Colon (tissue), 2 donors: ENCODE measurements around the gene DLG1.
"Not testable (repeated sequence)": the region's sequence is repeated elsewhere in the genome, so short reads cannot be mapped to it uniquely, and the experiment has no call there.

ENCODE experiments used
- FAIRE-seq: peaks from 2 replicates; lab custom pipeline; 2012; peaks lifted over from hg19 to GRCh38; lab: Jason Lieb, UNC
- donor health status: control.
- donor health status: control.

DLG1 gene

DNA sequence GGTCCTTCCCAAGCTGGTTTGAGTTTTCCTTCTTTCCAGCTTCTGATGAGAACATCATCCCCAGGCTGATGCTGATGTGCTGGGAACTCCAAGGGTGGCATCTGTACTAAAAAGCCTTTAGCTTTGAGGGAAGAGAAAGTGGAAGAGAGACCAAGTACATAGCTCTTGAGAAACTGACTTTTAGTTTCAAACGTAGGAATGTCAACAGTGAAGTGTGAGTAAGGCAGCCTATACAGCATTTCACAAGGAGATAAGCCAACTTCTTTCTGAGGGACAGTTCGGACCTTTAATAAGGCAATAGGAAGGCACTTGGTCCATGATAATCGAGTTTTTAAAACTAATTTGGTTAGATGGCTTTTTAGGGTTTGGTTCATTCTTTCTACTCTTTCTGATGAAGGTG lies 53.7 kb downstream of the DLG1 start:
- no peak for FAIRE-seq

DNA sequence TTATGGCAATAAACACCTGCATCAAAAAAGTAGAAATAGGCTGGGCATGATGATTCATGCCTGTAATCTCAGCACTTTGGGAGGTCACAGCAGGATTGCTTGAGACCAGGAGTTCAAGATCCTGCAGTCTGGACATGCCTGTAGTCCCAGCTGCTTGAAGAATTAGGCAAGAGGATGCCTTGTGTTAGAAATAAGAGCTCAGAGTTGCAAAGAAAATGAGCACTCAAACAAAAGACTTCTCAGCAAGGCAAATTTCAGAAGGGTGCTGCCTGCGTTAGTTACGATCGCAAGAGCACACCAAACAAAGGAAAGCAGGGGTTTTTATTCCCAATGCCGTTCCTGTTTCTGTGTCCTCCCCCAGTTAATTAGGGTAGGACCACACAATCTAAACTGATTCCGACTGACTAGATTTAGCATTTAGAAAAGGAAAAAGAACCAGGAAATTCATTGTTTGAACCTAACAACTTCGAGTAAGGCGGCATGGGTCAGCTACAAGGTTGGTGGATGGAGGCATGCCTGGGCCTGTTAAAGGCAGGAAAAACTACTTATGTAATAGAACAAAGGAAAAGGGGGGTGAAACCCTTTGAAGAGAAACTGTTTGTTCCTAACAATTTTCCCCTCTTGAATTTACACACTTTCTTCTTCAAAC lies 55.5 kb downstream of the DLG1 start:
- no peak for FAIRE-seq

DNA sequence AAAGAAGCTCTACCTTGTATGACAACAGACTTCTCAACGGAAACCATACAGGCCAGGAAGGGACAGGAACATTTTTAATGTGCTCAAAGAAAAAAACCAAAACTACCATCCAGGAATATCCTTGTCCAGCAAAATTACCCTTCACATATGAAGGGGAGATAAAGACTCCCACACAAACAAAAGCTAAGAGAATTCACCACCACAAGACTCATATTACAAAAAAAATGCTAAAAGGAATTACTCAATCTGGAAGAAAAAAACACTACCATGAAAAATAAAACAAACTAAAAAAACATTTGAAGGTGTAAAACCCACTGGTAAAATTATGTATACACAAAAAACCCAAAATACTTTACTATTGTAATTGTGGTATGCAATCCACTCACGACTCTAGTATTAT lies 57.2 kb downstream of the DLG1 start:
- no peak for FAIRE-seq

DNA sequence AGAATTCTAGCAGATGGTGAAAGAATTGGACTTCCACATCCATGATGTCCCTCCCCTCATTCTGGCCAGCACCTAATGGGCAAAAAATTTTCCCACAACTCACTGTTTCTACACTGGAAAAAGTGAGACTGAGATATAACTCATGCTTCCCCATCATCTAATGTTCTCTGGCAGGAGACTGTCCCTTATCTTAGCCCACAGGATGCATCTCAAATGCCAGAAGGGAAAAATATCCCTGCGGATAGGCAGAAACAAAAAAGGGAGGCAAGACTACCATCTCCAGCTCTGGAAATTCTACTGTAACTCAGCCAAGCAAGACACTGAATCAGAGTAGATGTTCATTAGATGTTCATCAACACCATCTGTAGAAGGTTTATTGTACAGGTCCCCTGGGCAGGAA lies 58.6 kb downstream of the DLG1 start:
- no peak for FAIRE-seq

DNA sequence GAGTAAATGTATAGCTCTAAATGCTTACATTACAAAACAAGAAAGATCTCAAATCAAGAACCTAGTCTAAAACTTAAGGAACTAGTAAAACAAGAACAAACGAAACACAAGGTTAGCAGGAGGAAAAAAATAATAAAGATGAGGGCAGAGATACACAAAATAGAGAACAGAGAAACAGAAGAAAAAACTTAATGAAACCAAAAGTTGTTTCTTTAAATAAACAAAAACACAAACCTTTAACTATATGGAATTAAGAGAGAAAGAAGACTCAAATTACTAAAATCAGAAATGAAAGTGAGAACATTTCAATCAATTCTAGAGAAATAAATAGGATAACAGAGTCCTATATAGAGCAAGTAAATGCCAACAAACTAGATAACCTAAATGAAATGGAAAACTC lies 59.6 kb downstream of the DLG1 start:
- peak; percentile 61 for FAIRE-seq

DNA sequence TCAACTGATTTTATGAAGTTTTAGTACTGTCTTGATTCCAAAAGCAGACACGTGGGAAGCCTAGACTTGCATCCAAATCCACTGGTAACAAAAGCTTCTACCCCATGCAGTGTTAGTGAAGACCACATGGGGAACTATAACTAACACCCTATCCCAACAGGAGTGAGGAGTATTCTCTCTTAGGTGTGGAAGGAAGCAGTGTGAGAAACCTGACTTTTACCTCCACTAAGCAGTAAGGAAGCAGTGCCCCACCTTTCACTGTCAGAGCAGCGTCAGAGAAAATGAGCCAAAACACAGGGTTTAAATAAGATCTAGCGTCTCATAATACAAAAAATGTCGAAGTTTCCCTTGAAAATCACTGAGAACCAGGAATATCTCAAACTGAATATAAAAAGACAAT lies 60.5 kb downstream of the DLG1 start:
- no peak for FAIRE-seq

DNA sequence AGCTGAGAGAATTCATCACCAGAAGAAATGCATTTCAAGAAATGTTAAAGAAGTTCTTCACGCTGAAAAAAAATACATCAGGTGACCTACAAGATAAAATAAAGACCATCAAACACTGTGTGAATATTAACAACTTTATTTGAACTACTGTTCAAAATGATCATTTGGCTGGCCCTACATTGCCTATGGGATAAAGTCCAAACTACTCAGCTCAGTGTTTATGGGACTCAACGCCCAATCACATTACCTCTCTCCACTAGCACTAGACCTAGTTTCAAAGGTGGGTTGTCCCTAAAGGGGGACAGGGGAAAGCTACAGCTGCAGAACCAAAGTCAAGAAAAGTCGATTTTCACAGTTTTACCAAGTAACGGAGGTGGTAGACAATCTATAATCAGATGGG lies 62.0 kb downstream of the DLG1 start:
- no peak for FAIRE-seq

DNA sequence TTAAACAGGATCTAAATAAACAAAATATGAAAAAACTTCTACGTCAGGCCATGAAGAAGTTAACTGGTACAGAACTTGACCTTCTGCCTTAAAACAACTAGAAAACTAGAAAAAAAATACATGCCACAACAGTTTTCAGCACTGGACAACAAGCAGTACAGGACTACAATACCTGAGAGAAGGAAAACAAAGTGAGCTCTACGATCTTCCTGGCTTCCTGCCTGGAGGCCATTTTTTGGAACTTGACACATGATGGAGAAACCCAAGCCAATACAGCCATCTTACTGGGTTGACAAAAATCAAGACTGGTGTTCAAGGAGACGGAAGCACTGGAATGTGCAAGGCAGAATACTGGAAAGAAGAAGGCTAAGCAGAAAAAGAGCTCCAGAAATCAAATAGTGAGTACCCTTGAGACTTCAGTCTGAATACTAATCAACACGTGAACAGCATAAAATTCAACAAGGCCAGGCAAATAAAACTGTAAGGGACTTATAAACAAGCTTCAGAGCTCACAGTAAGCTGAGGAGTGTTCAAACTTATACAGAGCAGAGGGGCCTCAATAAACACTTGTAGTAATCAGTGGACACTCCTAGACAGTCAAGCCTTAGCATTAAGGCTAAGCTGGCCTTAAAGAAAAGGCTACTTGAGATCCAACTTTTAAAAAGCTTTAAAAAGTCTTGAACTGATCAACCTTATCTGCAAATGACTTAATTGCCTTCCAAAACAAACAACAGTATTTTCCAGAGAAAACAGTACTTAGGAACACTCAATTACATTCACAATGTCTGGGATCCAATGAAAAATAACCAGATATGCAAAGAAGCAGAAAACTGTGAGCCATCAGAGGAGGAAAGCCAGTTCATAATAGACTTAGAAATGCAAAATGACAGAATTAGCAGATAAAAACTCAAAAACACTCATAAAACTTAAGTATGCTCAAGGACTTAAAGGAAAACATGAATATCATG lies 63.2 kb downstream of the DLG1 start:
- FAIRE-seq, result no peak

DNA sequence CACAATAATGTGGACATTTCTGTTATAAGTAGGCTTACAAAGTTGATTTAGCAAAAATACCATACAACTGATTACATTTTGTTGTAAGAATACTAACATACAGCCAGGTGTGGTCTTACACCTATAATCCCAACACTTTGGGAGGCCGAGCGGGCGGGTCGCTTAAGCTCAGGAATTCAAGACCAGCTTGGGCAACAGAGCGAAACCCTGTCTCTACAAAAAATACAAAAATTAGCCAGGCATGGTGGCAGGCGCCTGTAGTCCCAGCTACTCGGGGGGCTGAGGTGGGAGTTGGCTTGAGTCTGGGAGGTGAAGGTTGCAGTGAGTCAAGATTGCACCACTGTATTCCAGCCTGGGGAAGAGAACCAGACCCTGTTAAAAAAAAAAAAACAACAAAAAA lies 67.1 kb downstream of the DLG1 start:
- no peak for FAIRE-seq

DNA sequence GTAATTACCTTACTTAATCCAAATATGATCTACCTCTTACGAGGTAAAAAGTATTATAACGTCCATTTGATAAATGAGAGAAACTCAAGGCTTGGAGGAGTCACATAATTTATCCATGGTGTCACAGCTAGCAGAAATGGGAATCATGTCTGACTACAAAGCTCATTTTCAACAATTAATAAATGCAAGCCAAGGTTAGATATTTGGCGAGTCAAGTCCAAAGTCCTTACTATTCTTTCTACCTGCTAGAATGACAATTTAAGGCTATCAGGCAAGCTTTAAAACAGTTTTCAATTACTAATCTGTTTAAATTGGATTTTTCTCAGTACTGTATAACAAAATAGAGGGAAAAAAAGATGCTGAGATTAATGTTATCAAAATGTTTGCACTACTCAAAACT lies 68.6 kb downstream of the DLG1 start:
- FAIRE-seq, result no peak

DNA sequence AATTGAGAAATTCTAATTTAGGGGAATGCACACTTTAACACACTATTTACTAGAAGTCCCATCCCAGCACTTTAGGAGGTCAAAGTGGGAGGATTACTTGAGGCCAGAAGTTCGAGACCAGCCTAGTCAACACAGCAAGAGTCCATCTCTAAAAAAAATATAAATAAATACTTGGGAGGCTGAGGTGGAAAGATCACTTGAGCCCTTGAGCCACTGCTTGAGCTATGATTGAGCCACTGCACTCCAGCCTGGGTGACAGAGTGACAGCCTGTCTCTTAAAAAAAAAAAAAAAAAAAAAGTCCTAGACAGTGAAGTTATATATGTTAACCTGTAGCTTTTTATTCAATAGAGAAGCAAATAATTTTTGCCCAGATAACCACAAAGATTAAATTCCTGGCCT lies 69.2 kb downstream of the DLG1 start:
- no peak for FAIRE-seq

DNA sequence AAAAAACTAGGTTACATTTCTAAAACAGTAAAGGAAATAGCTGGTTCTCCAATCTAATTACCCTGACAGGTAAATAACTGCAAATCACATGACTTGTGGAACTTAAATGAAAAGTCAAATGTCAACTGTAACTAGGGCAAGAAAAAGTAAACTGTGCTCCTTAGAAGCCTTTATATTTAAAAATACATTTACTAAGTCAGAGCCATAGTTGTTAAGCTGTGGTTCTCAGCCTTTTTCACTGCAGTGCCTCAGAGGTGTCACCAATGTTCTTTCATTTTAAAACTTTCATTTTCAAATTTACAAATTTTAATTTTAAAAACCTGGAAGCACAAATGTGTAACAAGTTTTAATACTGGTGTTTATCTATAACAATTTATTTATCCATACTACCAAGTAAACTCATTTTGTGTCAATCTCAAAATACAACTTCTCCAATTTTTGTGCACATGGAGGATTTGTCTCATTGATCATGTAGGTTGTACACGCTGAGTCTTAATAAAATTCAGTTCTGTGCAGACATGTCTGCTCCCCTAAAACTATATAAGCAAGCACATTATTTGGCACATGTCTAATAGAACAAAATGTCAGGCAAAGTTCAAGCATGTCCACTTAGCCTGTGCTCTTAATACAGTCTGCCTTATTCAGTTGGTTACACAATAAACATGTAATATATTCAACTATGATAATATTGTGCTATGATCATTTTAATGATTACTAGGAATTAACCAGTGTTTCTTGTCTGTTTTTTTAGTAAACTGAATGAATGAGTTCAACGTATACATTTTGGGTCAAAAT lies 70.4 kb downstream of the DLG1 start:
- FAIRE-seq, result no peak

DNA sequence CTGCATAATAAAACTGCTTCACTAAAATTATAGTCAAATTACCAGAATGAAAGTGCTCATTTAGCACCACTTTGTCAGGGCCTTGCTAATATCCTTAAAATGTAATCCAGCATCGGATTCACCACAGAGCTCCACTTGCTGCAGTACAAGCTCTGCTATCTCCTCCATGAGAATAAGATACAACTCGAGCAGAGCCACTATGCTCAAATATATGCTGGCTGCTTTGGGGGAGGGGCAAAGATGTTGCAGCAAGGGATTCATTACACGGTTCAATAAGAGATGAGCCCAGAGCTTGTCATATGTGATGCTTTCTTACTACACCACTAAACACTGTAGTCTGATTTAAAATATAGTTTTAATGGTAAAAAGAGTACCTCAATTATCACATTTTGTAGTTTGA lies 72.2 kb downstream of the DLG1 start:
- FAIRE-seq, result no peak

DNA sequence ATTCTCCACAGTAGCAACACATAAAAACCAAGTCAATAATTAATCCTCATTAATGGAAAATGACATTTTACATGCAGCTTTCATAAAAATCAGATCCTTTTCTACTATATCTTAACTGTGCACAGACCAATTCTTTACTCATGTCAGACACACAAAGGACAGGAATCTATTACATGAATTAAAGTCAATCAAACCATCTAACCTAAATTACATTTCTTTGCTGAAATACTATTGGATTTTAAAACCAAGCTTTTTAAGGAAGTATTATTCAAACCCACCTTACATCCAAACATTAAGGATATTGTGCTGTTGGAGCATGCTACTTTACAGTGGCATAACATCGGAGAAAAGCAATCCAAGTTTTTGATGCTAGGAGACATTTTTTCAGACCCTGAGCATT lies 72.8 kb downstream of the DLG1 start:
- FAIRE-seq, result no peak

DNA sequence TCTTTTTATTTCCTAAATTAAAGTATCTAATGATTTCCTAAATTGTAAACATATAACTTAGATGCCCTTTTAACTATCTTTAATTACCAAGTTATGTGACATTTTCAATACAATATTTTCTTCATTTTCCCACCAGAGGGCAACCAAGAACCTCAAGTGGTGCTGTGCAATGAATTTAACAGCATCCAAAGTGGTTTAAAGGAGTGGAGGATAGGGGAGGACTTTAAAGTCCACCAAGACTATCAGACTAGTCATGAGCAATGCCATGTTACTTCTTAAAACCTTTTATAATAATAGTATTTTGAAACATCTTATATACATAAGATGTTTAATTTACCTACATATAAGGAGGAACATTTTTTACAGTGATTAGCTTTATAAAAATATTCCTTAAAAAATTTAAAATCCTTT lies 74.4 kb downstream of the DLG1 start:
- FAIRE-seq, result no peak

DNA sequence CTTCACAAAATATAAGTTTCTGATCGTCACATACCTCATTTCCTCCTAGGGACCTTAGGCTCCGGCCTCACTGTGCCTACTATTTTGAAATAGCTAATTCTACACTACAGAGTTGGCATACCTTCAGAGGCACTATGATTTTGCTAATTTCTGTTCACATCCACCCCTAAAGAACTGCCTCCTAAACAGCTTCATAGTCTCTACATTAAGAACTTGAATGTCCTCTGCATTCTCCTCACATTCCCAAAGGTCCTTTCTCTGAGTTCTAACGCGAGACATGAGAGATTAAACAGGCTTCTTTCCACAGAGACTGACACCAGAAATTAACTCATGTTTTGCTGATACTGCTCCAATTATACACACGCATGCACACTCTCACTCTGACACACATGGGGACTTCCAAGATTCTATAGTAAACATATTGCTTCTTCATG lies 75.5 kb downstream of the DLG1 start:
- FAIRE-seq, result no peak

DNA sequence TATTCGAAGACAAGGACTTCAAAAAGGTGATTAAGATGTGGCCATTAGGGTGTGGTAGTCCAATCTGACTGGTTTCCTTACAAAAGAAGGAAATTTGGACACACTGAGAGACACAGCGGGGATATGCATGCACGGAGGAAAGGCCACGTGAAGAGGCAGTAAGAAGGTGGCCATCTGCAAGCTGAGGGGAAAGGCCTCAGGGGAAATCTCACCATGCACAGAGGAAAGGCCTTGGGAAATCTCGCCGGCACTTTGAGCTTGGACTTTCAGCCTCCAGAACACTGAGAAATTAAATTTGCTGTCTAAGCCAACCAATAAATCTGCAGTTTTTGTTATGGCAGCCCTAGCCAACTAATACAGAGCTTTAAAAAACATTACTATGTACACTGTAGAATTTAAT lies 78.8 kb downstream of the DLG1 start:
- FAIRE-seq, result no peak

DNA sequence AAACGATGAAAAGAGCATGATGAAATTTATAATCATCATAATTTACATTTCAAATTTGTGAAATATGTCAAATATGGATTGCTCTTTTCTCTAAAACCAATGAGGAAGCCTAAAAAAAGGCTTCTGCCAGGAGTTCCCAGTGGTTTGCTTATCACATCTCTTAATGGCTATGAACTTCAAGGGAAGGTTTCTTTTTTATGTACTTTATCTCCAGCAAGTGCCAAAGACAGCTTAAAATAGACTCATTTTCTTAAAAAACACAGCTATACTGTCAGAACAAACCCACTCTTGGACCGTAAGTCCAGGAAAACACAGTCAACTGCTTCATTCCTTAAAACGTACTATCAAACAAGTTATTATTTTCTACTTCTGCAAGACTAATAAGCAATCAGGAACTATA lies 80.2 kb downstream of the DLG1 start:
- FAIRE-seq, result no peak

DNA sequence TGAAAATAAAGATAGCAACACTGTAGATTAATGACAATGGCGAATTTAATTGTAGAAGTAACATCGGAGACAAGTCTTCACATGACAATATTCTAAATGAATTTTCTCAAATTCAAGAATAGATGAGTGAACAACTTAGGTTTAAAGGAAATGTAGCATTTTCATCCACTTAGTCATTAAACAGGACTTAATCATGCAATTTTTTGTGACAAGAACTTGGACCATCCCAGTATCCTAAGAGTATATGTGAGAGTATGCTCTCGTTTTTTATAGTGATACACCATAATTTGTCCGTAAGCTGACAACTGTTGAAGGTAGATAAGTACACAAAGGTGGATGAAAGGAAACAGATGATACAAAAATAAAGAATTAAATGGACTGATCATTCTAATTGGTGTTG lies 81.5 kb downstream of the DLG1 start:
- FAIRE-seq, result no peak

DNA sequence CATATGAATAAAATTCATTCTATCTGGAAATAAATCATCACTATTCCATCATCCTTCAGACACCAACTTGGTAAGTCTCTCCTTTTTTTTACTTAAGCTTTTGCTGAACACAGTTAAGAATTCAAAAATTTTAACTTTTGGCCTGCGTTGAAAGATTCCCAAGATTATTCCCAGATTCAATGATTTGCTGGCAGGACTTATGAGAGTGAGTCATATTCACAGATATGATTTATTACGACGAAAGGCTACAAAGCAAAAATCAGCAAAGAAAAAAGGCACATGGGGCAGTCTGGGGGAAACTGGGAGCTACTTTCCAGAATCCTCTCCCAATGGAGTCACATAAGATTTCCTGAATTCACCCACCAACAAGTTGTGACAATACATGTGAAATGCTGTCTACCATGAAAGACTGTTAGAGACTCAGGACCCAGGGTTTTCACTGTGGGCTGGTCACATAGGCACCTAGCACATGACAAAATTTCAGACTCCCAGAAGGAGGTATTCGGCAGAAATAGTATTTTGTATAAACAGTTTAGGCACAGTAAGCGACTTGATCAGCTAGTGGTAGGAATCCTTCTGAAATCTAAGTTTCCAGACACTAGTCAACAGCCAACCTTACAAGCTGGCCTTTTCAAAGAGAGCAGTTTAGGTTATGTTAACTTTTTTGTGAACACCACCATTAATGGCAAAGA lies 82.1 kb downstream of the DLG1 start:
- FAIRE-seq, result no peak

DNA sequence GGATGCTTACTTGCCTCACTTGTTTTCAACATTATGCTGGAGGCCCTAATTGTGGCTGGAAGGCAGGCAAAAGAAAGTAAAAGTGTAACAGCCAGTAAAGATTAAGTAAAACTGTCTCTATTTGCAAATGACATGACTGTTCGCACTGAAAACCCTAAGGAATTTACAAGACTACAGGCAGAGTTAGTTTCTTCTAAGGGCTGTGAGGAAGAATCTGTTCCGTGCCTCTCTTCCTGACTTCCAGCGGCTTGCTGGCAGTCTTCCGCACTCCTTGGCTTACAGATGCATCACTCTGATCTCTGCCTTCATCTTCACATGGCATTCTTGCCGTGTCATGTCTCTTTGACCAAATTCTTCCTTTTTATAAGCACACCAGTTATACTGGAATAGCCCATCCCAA lies 86.1 kb downstream of the DLG1 start:
- FAIRE-seq, result no peak

DNA sequence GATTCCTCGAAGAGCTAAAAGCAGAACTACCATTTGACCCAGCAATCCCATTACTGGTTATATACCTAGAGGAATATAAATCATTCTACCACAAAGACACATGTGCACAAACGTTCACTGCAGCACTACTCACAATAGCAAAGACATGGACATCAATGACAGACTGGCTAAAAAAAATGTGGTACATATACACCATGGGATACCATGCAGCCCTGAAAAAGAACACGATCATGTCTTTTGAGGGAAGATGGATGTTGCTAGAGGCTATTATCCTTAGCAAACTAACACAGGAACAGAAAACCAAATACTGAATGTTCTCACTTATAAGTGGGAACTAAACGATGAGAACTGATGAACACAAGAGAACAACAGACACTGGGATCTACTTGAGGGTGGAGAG lies 86.7 kb downstream of the DLG1 start:
- FAIRE-seq, result not testable (repeated sequence)
